ENCODE results near the gene DPP9.

- no peak for TF ChIP-seq POLR2AphosphoS5 (IDR thresholded peaks at IDR 0.05; ENCODE audit: borderline replicate concordance, low read depth, low read length)
- TF ChIP-seq EZH2 (IDR thresholded peaks at IDR 0.05) = no peak
- TF ChIP-seq FOXP2 (optimal IDR thresholded peaks at IDR 0.05; ENCODE audit: control extremely low read depth, extremely low read length, insufficient read depth) = no peak
Observed at GRCh38 chr19:4633140-4633967, 90.3 kb downstream of the DPP9 start.

Measured in SK-N-MC (cell line).